PFSK-1 (cell line): ENCODE measurements around the gene CNOT10.

Source experiments
- FOXP2 ChIP-seq: optimal IDR thresholded peaks from 2 replicates; pipeline ENCODE3; 2011; ENCODE audit warnings: borderline replicate concordance, control low read depth, inconsistent platforms; ENCODE audit not compliant: insufficient read depth; ENCODE audit errors: extremely low read length, extremely low read depth
- POLR2AphosphoS5 ChIP-seq: IDR thresholded peaks from 2 replicates; pipeline ENCODE4 v1.6.1; 2012; ENCODE audit warnings: low read depth, mild to moderate bottlenecking, control low read depth, low read length, moderate library complexity
- SIN3A ChIP-seq: IDR thresholded peaks from 2 replicates; pipeline ENCODE4 v1.6.1; 2012; ENCODE audit warnings: mild to moderate bottlenecking, low read length, moderate library complexity, borderline replicate concordance; ENCODE audit not compliant: insufficient read depth
- TAF1 ChIP-seq: IDR thresholded peaks from 2 replicates; pipeline ENCODE4 v1.6.1; 2012; ENCODE audit warnings: low read length, control low read depth, borderline replicate concordance; ENCODE audit not compliant: insufficient read depth
- TF ChIP-seq, protein P1 (sequence below), 2 experiments: IDR thresholded peaks; 2 replicates each; pipeline versions ENCODE4 v1.6.1 to v1.8.0; 2011 to 2012; ENCODE audit warnings: low read depth in 2 of 2, low read length in 2 of 2, control low read depth in 1 of 2, inconsistent platforms in 1 of 2, mild to moderate bottlenecking in 1 of 2, moderate library complexity in 1 of 2; ENCODE audit not compliant: insufficient read depth in 1 of 2

The CNOT10 gene

DNA sequence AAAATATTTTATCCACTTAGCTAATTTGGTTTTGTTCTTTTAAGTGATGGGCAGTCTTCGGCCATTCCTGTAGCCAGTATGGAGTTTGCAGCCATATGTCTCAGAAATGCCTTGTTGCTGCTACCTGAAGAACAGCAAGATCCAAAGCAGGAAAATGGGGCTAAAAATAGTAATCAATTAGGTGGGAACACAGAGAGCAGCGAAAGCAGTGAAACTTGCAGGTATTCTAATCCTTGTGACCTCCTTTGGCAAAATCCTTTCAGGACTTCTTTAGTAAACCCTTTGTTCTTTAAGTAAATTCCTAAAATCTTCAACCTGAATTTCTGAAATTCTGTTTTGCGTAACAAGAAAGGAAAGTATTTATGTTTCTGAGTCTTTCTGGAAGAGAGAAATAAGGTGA lies 49.8 kb downstream of the CNOT10 start:
- TF ChIP-seq, protein P1, sequence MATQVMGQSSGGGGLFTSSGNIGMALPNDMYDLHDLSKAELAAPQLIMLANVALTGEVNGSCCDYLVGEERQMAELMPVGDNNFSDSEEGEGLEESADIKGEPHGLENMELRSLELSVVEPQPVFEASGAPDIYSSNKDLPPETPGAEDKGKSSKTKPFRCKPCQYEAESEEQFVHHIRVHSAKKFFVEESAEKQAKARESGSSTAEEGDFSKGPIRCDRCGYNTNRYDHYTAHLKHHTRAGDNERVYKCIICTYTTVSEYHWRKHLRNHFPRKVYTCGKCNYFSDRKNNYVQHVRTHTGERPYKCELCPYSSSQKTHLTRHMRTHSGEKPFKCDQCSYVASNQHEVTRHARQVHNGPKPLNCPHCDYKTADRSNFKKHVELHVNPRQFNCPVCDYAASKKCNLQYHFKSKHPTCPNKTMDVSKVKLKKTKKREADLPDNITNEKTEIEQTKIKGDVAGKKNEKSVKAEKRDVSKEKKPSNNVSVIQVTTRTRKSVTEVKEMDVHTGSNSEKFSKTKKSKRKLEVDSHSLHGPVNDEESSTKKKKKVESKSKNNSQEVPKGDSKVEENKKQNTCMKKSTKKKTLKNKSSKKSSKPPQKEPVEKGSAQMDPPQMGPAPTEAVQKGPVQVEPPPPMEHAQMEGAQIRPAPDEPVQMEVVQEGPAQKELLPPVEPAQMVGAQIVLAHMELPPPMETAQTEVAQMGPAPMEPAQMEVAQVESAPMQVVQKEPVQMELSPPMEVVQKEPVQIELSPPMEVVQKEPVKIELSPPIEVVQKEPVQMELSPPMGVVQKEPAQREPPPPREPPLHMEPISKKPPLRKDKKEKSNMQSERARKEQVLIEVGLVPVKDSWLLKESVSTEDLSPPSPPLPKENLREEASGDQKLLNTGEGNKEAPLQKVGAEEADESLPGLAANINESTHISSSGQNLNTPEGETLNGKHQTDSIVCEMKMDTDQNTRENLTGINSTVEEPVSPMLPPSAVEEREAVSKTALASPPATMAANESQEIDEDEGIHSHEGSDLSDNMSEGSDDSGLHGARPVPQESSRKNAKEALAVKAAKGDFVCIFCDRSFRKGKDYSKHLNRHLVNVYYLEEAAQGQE (IDR thresholded peaks at IDR 0.05; ENCODE audit: insufficient read depth in 1 of 2, low read depth in 2 of 2, low read length in 2 of 2) = no peak
- TF ChIP-seq POLR2AphosphoS5 = no peak
- no peak for TF ChIP-seq SIN3A
- no peak for TF ChIP-seq FOXP2

DNA sequence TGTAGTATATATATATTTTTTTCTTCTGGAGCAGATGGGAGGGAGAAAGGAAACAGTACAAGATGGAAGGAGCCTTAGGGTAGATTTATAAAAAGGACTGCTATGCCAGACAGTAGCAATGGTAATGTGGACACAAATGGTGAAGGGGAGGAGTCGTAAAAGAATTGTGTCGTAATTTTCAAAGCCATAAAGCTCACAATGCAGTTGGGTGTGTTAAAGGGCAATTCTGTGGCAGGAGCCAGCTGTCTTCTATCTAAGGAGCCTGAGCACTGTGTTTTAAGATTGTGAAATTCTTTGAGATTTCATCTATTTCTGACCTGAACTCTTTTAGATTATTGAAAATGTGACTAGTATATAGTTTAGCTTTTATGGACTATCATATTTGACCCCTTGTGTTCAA lies 58.9 kb downstream of the CNOT10 start:
- TF ChIP-seq TAF1 (no peak), POLR2AphosphoS5 (no peak), FOXP2 (no peak), SIN3A (no peak)
- TF ChIP-seq, protein P1 (IDR thresholded peaks at IDR 0.05; ENCODE audit: insufficient read depth in 1 of 2, low read depth in 2 of 2, low read length in 2 of 2) = no peak

DNA sequence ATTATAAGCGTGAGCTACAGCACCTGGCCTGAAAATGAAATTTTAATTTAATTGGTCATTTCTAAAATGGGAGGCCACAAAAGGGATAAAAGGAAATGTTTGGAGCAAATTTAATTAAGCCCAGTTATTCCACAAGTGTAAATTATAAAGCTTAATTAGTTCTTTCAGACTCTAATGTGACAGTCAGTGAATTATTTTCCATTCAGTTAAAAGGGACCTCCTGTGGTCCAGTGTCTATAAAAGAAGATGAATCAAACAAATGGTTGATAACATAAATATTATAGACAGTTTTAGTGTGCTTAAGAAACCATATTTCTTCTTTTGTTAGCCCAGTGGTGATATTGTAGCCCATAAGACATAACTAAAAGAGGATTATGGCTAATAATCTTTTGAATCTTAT lies 66.4 kb downstream of the CNOT10 start:
- TF ChIP-seq FOXP2 = no peak
- TF ChIP-seq, protein P1 (IDR thresholded peaks at IDR 0.05; ENCODE audit: insufficient read depth in 1 of 2, low read depth in 2 of 2, low read length in 2 of 2) = no peak
- TF ChIP-seq SIN3A = no peak
- no peak for TF ChIP-seq POLR2AphosphoS5
- no peak for TF ChIP-seq TAF1

DNA sequence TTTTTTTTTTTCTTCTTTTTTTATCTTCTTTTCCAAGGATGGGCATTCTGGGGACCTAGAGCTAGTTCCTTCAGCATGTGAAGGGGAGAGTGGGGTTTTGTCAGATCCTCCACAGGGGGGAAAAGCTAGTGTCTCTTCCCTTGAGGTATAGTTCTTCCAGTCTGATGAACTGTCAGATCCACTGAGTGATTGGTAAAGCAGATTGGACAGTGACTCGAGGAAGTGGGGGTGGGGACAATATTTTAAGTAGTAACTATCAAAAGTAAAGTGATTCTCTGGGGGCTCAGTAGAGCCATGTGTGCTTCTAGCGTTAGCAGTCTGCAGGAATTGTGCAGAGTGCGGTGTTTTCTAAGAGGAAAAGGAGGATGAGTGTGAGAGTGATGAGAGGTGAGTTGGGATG lies 70.8 kb downstream of the CNOT10 start:
- TF ChIP-seq, protein P1 (IDR thresholded peaks at IDR 0.05; ENCODE audit: insufficient read depth in 1 of 2, low read depth in 2 of 2, low read length in 2 of 2) = no peak
- TF ChIP-seq TAF1 (no peak), FOXP2 (no peak), SIN3A (no peak), POLR2AphosphoS5 (no peak)
